Measurements from ENCODE around the gene JPH3. TPM values are rescaled to one million over a fixed set of nuclear protein-coding genes. Genes with fewer than 3 reads are reported as not detected.

JPH3 gene
- total and polyA plus RNA-seq, 7 donors: under 0.01 to 1.4 (median 0.73) TPM; not detected in 1

GRCh38 chr16:87697792-87698191, 95.5 kb downstream of the JPH3 start:
- Histone ChIP-seq H3K4me1 (no peaks in the 10 kb centered on the region), H3K27ac (no peak overlapping the region), H3K27me3 (no peaks in the 10 kb centered on the region), H3K4me3 (no peak overlapping the region), H3K9me3 (no peaks in the 10 kb centered on the region), H3K36me3 (peaks cover 0 to 14% (median 2%) of the 10 kb centered on the region in 4 donors)
- intact Hi-C loops (cut with DNase I): no loop called here
- TF ChIP-seq POLR2AphosphoS5 (IDR thresholded peaks at IDR 0.05) (no peak), EP300 (IDR thresholded peaks at IDR 0.05) (no peak), POLR2A (IDR thresholded peaks at IDR 0.05) (no peak)
- TF ChIP-seq, protein P1, sequence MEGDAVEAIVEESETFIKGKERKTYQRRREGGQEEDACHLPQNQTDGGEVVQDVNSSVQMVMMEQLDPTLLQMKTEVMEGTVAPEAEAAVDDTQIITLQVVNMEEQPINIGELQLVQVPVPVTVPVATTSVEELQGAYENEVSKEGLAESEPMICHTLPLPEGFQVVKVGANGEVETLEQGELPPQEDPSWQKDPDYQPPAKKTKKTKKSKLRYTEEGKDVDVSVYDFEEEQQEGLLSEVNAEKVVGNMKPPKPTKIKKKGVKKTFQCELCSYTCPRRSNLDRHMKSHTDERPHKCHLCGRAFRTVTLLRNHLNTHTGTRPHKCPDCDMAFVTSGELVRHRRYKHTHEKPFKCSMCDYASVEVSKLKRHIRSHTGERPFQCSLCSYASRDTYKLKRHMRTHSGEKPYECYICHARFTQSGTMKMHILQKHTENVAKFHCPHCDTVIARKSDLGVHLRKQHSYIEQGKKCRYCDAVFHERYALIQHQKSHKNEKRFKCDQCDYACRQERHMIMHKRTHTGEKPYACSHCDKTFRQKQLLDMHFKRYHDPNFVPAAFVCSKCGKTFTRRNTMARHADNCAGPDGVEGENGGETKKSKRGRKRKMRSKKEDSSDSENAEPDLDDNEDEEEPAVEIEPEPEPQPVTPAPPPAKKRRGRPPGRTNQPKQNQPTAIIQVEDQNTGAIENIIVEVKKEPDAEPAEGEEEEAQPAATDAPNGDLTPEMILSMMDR (IDR thresholded peaks at IDR 0.05): no peak
- no peak for DNase-seq
- WGBS, 2 donors: 93 to 94% methylated on average over 14 of the region's 14 CpGs

DNA sequence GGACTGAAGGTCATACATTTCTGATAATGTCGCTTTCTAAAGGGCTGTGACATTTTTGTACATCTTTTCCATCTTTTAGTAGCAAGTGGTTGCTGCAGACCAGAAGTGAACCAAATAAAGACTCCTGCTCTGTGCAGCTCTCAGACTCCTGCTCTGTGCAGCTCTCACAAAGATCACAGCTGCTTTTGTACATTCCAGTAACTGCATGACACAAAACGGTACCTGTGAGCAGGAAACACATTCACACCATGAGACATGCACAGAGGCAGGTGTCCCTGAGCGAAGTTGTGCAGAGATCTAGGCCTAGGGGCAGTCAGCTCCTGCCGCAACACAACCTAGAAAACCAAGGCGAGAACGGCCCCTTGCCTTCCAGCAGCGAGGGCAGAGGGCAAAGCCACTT, 95.9 kb downstream of the JPH3 start:
- Histone ChIP-seq H3K4me1 (no peaks in the 10 kb centered on the region), H3K27ac (no peak overlapping the region), H3K36me3 (peaks cover 0 to 17% (median 2%) of the 10 kb centered on the region in 4 donors), H3K4me3 (no peak overlapping the region), H3K27me3 (no peaks in the 10 kb centered on the region), H3K9me3 (no peaks in the 10 kb centered on the region)
- intact Hi-C loops (cut with DNase I): no loop called here
- DNase-seq: no peak
- WGBS, 2 donors: 81 to 88% methylated on average over 7 of the region's 7 CpGs
- TF ChIP-seq EP300 (IDR thresholded peaks at IDR 0.05): no peak
- TF ChIP-seq, protein P1 (IDR thresholded peaks at IDR 0.05): no peak
- no peak for TF ChIP-seq POLR2AphosphoS5 (IDR thresholded peaks at IDR 0.05)
- TF ChIP-seq POLR2A (IDR thresholded peaks at IDR 0.05): no peak

DNA sequence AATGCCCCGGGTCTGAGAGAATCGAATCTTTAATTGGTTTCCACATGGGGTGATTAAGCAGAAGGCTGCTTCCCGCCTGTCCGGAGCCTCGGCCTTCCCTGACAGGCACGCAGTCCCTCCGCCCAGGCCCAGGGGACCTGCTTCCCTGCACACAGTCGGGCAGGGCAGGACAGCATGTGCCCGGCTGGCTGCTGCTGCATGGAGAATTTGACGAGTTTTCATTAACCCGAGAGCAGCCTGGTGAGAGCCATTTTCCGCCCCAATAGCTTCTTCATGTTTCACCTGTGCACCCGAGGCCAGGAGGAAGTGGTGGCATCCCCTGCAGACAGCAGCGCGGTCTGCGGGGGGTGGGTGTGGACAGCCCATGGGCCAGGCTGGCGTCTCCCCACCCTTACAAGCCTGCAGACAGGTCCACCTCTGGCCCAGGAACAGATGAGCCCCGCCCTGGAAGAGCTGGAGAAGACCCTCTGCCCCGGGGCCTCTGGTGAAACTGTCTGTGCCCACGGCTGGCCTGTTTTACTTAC, 96.4 kb downstream of the JPH3 start:
- H3K4me1 ChIP-seq: no peaks in the 10 kb centered on the region
- H3K36me3 ChIP-seq: peaks cover 0 to 18% (median 2%) of the 10 kb centered on the region in 4 donors
- TF ChIP-seq POLR2A (IDR thresholded peaks at IDR 0.05) (no peak), EP300 (IDR thresholded peaks at IDR 0.05) (no peak), POLR2AphosphoS5 (IDR thresholded peaks at IDR 0.05) (no peak)
- no peaks in the 10 kb centered on the region for H3K9me3 ChIP-seq
- WGBS, 2 donors: 77 to 87% methylated on average over 20 of the region's 20 CpGs
- H3K27me3 ChIP-seq: no peaks in the 10 kb centered on the region
- intact Hi-C loops (cut with DNase I): no loop called here
- H3K27ac ChIP-seq: no peak overlapping the region
- no peak overlapping the region for H3K4me3 ChIP-seq
- DNase-seq: no peak

GRCh38 chr16:87700406-87701077, 98.2 kb downstream of the JPH3 start:
- Histone ChIP-seq H3K4me3 (no peak overlapping the region), H3K27me3 (no peaks in the 10 kb centered on the region), H3K36me3 (peaks cover 0 to 18% (median 2%) of the 10 kb centered on the region in 4 donors), H3K27ac (no peak overlapping the region), H3K9me3 (no peaks in the 10 kb centered on the region), H3K4me1 (no peaks in the 10 kb centered on the region)
- TF ChIP-seq, protein P1 (IDR thresholded peaks at IDR 0.05): no peak
- no peak for TF ChIP-seq POLR2AphosphoS5 (IDR thresholded peaks at IDR 0.05)
- TF ChIP-seq EP300 (IDR thresholded peaks at IDR 0.05): no peak
- no peak for TF ChIP-seq POLR2A (IDR thresholded peaks at IDR 0.05)
- DNase-seq: no peak
- intact Hi-C loops (cut with DNase I): no loop called here
- WGBS, 2 donors: 75 to 91% methylated on average over 19 of the region's 19 CpGs

DNA sequence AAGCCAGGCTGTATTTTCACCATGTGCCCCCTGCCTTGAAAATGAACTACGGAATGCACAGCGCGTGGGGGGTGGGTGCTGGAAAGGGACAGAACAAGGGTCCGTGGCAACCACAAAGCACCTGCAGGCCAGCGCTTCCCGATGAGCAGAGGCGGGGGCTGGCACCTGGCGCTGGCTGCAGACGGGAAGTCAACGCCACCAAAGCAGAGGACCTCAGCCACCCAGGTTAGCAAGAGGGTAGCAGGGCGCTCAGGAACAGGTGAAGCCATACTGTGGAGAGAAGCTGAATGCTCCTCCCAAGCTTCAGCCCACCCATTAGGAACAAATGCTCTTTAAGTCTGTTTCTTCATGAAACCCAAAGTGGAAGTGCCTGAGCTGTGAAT, 98.8 kb downstream of the JPH3 start:
- Histone ChIP-seq H3K4me1 (no peaks in the 10 kb centered on the region), H3K27me3 (no peaks in the 10 kb centered on the region), H3K27ac (no peak overlapping the region), H3K36me3 (peaks cover 0 to 16% (median 2%) of the 10 kb centered on the region in 4 donors), H3K4me3 (no peak overlapping the region), H3K9me3 (no peaks in the 10 kb centered on the region)
- no peak for DNase-seq
- TF ChIP-seq, protein P1 (IDR thresholded peaks at IDR 0.05): no peak
- TF ChIP-seq POLR2AphosphoS5 (IDR thresholded peaks at IDR 0.05) (no peak), POLR2A (IDR thresholded peaks at IDR 0.05) (no peak), EP300 (IDR thresholded peaks at IDR 0.05) (no peak)
- intact Hi-C loops (cut with DNase I): no loop called here
- 54 to 92% methylated on average over 11 of the region's 11 CpGs for WGBS, 2 donors

Data from sigmoid colon (tissue), 7 donors.